Measurements from ENCODE around the gene UGT1A4. TPM values are rescaled to one million over a fixed set of nuclear protein-coding genes. Genes with fewer than 3 reads are reported as not detected.

UGT1A4 gene
- total RNA-seq, 1 experiment from 2014 or later, result 6.1 TPM

DNA sequence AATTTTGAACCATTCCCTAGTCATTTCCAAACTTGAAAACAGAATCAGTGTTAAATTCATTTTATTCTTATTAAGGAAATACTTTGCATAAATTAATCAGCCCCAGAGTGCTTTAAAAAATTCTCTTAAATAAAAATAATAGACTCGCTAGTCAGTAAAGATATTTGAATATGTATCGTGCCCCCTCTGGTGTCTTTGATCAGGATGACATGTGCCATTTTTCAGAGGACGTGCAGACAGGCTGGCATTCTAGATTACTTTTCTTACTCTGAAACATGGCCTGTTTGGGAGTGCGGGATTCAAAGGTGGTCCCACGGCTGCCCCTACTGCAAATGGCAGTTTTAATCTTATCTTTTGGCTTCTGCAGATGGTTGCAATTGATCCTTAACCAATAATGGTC is 54.0 kb downstream of the UGT1A4 start:
- Mint-ChIP-seq H3K27ac (ENCODE audit: unreplicated experiment) (no peak overlapping the region), H3K4me3 (ENCODE audit: low read depth, unreplicated experiment) (no peak overlapping the region), H3K4me1 (ENCODE audit: low read depth, unreplicated experiment) (no peaks in the 10 kb centered on the region), H3K9me3 (ENCODE audit: low read depth, unreplicated experiment) (peaks cover 6% of the 10 kb centered on the region), H3K27me3 (ENCODE audit: unreplicated experiment) (no peaks in the 10 kb centered on the region), H3K36me3 (ENCODE audit: insufficient read depth, unreplicated experiment) (peaks cover 40% of the 10 kb centered on the region)
- BruUV-seq (replicated peaks), result TSS peak; percentile 84
- TF ChIP-seq, protein P1, sequence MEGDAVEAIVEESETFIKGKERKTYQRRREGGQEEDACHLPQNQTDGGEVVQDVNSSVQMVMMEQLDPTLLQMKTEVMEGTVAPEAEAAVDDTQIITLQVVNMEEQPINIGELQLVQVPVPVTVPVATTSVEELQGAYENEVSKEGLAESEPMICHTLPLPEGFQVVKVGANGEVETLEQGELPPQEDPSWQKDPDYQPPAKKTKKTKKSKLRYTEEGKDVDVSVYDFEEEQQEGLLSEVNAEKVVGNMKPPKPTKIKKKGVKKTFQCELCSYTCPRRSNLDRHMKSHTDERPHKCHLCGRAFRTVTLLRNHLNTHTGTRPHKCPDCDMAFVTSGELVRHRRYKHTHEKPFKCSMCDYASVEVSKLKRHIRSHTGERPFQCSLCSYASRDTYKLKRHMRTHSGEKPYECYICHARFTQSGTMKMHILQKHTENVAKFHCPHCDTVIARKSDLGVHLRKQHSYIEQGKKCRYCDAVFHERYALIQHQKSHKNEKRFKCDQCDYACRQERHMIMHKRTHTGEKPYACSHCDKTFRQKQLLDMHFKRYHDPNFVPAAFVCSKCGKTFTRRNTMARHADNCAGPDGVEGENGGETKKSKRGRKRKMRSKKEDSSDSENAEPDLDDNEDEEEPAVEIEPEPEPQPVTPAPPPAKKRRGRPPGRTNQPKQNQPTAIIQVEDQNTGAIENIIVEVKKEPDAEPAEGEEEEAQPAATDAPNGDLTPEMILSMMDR (IDR thresholded peaks at IDR 0.05; ENCODE audit: unreplicated experiment), result no peak
- DNase-seq, result no peak
- CTCF ChIA-PET, result no interaction called here
- intact Hi-C loops (cut with micrococcal nuclease; ENCODE audit: unreplicated experiment), result no loop called here

- intact Hi-C loops (cut with micrococcal nuclease; ENCODE audit: unreplicated experiment), result no loop called here
- H3K27ac Mint-ChIP-seq (ENCODE audit: unreplicated experiment), result no peak overlapping the region
- CTCF ChIA-PET, result no interaction called here
- BruUV-seq (replicated peaks), result no TSS peak
- peaks cover 6% of the 10 kb centered on the region for H3K9me3 Mint-ChIP-seq (ENCODE audit: low read depth, unreplicated experiment)
- H3K4me1 Mint-ChIP-seq (ENCODE audit: low read depth, unreplicated experiment), result no peaks in the 10 kb centered on the region
- H3K27me3 Mint-ChIP-seq (ENCODE audit: unreplicated experiment), result no peaks in the 10 kb centered on the region
- peaks cover 40% of the 10 kb centered on the region for H3K36me3 Mint-ChIP-seq (ENCODE audit: insufficient read depth, unreplicated experiment)
- H3K4me3 Mint-ChIP-seq (ENCODE audit: low read depth, unreplicated experiment), result no peak overlapping the region
- TF ChIP-seq, protein P1 (IDR thresholded peaks at IDR 0.05; ENCODE audit: unreplicated experiment), result no peak
- DNase-seq, result no peak
Measured at GRCh38 chr2:233773854-233774253, 55.3 kb downstream of the UGT1A4 start.

GRCh38 chr2:233775414-233775813 is 56.9 kb downstream of the UGT1A4 start:
- intact Hi-C loops (cut with micrococcal nuclease; ENCODE audit: unreplicated experiment), result no loop called here

GRCh38 chr2:233778030-233778429 is 59.5 kb downstream of the UGT1A4 start, which contains the start of gene MROH2A:
TSS of gene MROH2A (plus strand) at chr2:233778330. CDS start at chr2:233779359, 1,029 bp downstream.
- CTCF ChIA-PET, result no interaction called here

More at GRCh38 chr2:233775414-233775813, 56.9 kb downstream of the UGT1A4 start:
- Mint-ChIP-seq H3K27me3 (ENCODE audit: unreplicated experiment) (no peaks in the 10 kb centered on the region), H3K4me3 (ENCODE audit: low read depth, unreplicated experiment) (no peak overlapping the region), H3K27ac (ENCODE audit: unreplicated experiment) (peak overlapping the region; percentile 28), H3K36me3 (ENCODE audit: insufficient read depth, unreplicated experiment) (peaks cover 26% of the 10 kb centered on the region), H3K9me3 (ENCODE audit: low read depth, unreplicated experiment) (peaks cover 6% of the 10 kb centered on the region), H3K4me1 (ENCODE audit: low read depth, unreplicated experiment) (no peaks in the 10 kb centered on the region)
- BruUV-seq (replicated peaks), result no TSS peak
- no peak for DNase-seq
- TF ChIP-seq, protein P1 (IDR thresholded peaks at IDR 0.05; ENCODE audit: unreplicated experiment), result no peak
- CTCF ChIA-PET, result interaction anchor here (0.6 to 0.7 kb wide), 2 partner anchors 140 to 402 kb away, joined by 3 read pairs; no protein-coding TSS in a partner anchor

More at GRCh38 chr2:233778030-233778429, 59.5 kb downstream of the UGT1A4 start, which contains the start of gene MROH2A:
- intact Hi-C loops (cut with micrococcal nuclease; ENCODE audit: unreplicated experiment), result no loop called here
- Mint-ChIP-seq H3K36me3 (ENCODE audit: insufficient read depth, unreplicated experiment) (peaks cover 21% of the 10 kb centered on the region), H3K9me3 (ENCODE audit: low read depth, unreplicated experiment) (peaks cover 11% of the 10 kb centered on the region), H3K27ac (ENCODE audit: unreplicated experiment) (no peak within 1 kb of the TSS), H3K27me3 (ENCODE audit: unreplicated experiment) (no peaks in the 10 kb centered on the region), H3K4me1 (ENCODE audit: low read depth, unreplicated experiment) (no peaks in the 10 kb centered on the region), H3K4me3 (ENCODE audit: low read depth, unreplicated experiment) (no peak within 1 kb of the TSS)
- BruUV-seq (replicated peaks), result TSS peak; percentile 2
- DNase-seq, result no peak
- TF ChIP-seq, protein P1 (IDR thresholded peaks at IDR 0.05; ENCODE audit: unreplicated experiment), result no peak

Data from Calu3 (cell line).